HCT116 (cell line): ENCODE results near the gene TEX10.

Experiments used
- ATF3 ChIP-seq: IDR thresholded peaks from 2 replicates; pipeline ENCODE4 v1.6.1; 2012
- CTCF ChIP-seq, 3 experiments: fragments of 200-600 bp in 1 of 3; sonication (generic) in 1 of 3; IDR thresholded peaks in 2 of 3; conservative IDR thresholded peaks in 1 of 3; 2 replicates each; pipeline ENCODE4 v1.5.1; 2012 to 2017; ENCODE audit warnings: low read depth in 2 of 3, low read length in 2 of 3, antibody characterized with exemption in 1 of 3, borderline replicate concordance in 1 of 3, control low read depth in 1 of 3, mild to moderate bottlenecking in 1 of 3, mixed read lengths in 1 of 3, mixed run types in 1 of 3, moderate library complexity in 1 of 3; ENCODE audit not compliant: insufficient read depth in 1 of 3
- EGR1 ChIP-seq: IDR thresholded peaks from 2 replicates; pipeline ENCODE4 v1.6.1; 2012; ENCODE audit warnings: low read depth
- ELF1 ChIP-seq: IDR thresholded peaks from 2 replicates; pipeline ENCODE4 v1.6.1; 2012; ENCODE audit warnings: low read depth, borderline replicate concordance
- EZH2 ChIP-seq: fragments of 200-600 bp; sonication (generic); IDR thresholded peaks from 2 replicates; pipeline ENCODE4 v1.6.1; 2017; ENCODE audit warnings: antibody characterized with exemption, mixed run types
- FOSL1 ChIP-seq: IDR thresholded peaks from 2 replicates; pipeline ENCODE4 v1.6.1; 2012; ENCODE audit warnings: low read depth
- JUND ChIP-seq: IDR thresholded peaks from 2 replicates; pipeline ENCODE4 v1.6.1; 2012
- MAX ChIP-seq: IDR thresholded peaks from 2 replicates; pipeline ENCODE4 v1.6.1; 2012
- POLR2A ChIP-seq: IDR thresholded peaks from 2 replicates; pipeline ENCODE4 v1.7.0; 2011; ENCODE audit warnings: borderline replicate concordance; ENCODE audit not compliant: insufficient read depth, insufficient read length; ENCODE audit errors: extremely low read depth
- POLR2AphosphoS5 ChIP-seq: IDR thresholded peaks from 2 replicates; pipeline ENCODE4 v1.6.1; 2011; ENCODE audit warnings: mild to moderate bottlenecking, low read depth, low read length, moderate library complexity
- RAD21 ChIP-seq: IDR thresholded peaks from 2 replicates; pipeline ENCODE4 v1.6.1; 2012; ENCODE audit warnings: low read depth, mild to moderate bottlenecking
- TCF7L2 ChIP-seq: IDR thresholded peaks from 2 replicates; pipeline ENCODE4 v1.7.0; 2011; ENCODE audit warnings: borderline replicate concordance, inconsistent platforms; ENCODE audit not compliant: insufficient read depth, insufficient read length; ENCODE audit errors: extremely low read depth
- ZFX ChIP-seq: fragments of 450-650 bp; IDR thresholded peaks from 2 replicates; pipeline ENCODE4 v1.6.1; 2017
- ZNF274 ChIP-seq: fragments of 200-500 bp; sonication (Bioruptor generic); IDR thresholded peaks from 2 replicates; pipeline ENCODE4 v1.6.1; 2014; ENCODE audit warnings: mild to moderate bottlenecking, low read depth, low read length, inconsistent platforms

- TF ChIP-seq CTCF (IDR thresholded peaks at IDR 0.05 in 2 of 3, conservative IDR thresholded peaks at IDR 0.05 in 1 of 3; ENCODE audit: borderline replicate concordance in 1 of 3, insufficient read depth in 1 of 3, low read depth in 2 of 3, low read length in 2 of 3), result no peak
- TF ChIP-seq TCF7L2, result no peak
- no peak for TF ChIP-seq JUND
- TF ChIP-seq MAX, result no peak
- no peak for TF ChIP-seq ZNF274
- no peak for TF ChIP-seq POLR2A
- no peak for TF ChIP-seq FOSL1
- TF ChIP-seq RAD21, result no peak
- TF ChIP-seq ELF1, result no peak
- TF ChIP-seq EGR1, result no peak
- no peak for TF ChIP-seq EZH2
- TF ChIP-seq ZFX, result no peak
- no peak for TF ChIP-seq ATF3
- no peak for TF ChIP-seq POLR2AphosphoS5
Observed at GRCh38 chr9:100346836-100347235, 5.9 kb downstream of the TEX10 start.
